HPDE6-E6E7 (cell line): Measurements from ENCODE around the gene PAIP2B.
"Not testable (repeated sequence)": the region's sequence is repeated elsewhere in the genome, so short reads cannot be mapped to it uniquely, and the experiment has no call there.

ENCODE experiments used
- DNase-seq: peaks from one replicate; pipeline ENCODE4 v3.0.0; 2011; ENCODE audit warnings: missing footprints; ENCODE audit errors: extremely low spot score

The PAIP2B gene

GRCh38 chr2:71216501-71216900 is 10.4 kb downstream of the PAIP2B start:
- no peak for DNase-seq

GRCh38 chr2:71215447-71215846 is 11.5 kb downstream of the PAIP2B start:
- no peak for DNase-seq

- no peak for DNase-seq
Observed at GRCh38 chr2:71212336-71212735, 14.6 kb downstream of the PAIP2B start.

GRCh38 chr2:71210292-71210691 is 16.6 kb downstream of the PAIP2B start:
- no peak for DNase-seq

- no peak for DNase-seq
Observed at GRCh38 chr2:71208756-71209155, 18.1 kb downstream of the PAIP2B start.

- DNase-seq, result no peak
Observed at GRCh38 chr2:71207601-71208000, 19.3 kb downstream of the PAIP2B start.

- DNase-seq, result no peak
Observed at GRCh38 chr2:71206271-71206670, 20.6 kb downstream of the PAIP2B start.

- DNase-seq, result no peak
Observed at GRCh38 chr2:71191570-71191943, 35.3 kb downstream of the PAIP2B start.

- no peak for DNase-seq
Observed at GRCh38 chr2:71190656-71191569, 36.0 kb downstream of the PAIP2B start.

GRCh38 chr2:71187589-71187988 is 39.3 kb downstream of the PAIP2B start:
- no peak for DNase-seq

- DNase-seq, result no peak
Observed at GRCh38 chr2:71186973-71187372, 39.9 kb downstream of the PAIP2B start.

- not testable (repeated sequence) for DNase-seq
Observed at GRCh38 chr2:71183306-71184115, 43.4 kb downstream of the PAIP2B start.

GRCh38 chr2:71181316-71181715 is 45.6 kb downstream of the PAIP2B start:
- DNase-seq, result no peak

GRCh38 chr2:71178836-71179235 is 48.1 kb downstream of the PAIP2B start:
- DNase-seq, result not testable (repeated sequence)

GRCh38 chr2:71174207-71174606 is 52.7 kb downstream of the PAIP2B start:
- DNase-seq, result no peak

- no peak for DNase-seq
Observed at GRCh38 chr2:71173096-71173495, 53.8 kb downstream of the PAIP2B start.

- no peak for DNase-seq
Observed at GRCh38 chr2:71166812-71167211, 60.1 kb downstream of the PAIP2B start.

- no peak for DNase-seq
Observed at GRCh38 chr2:71157124-71157793, 69.6 kb downstream of the PAIP2B start.

GRCh38 chr2:71156573-71156972 is 70.3 kb downstream of the PAIP2B start:
- DNase-seq, result no peak

- no peak for DNase-seq
Observed at GRCh38 chr2:71155846-71156245, 71.1 kb downstream of the PAIP2B start.

GRCh38 chr2:71154798-71155197 is 72.1 kb downstream of the PAIP2B start:
- peak; percentile 54 for DNase-seq

GRCh38 chr2:71154279-71154678 is 72.6 kb downstream of the PAIP2B start:
- DNase-seq, result no peak
